HuH-7 (cell line): ENCODE results near the gene EFCAB5.
"Not testable (repeated sequence)": the region's sequence is repeated elsewhere in the genome, so short reads cannot be mapped to it uniquely, and the experiment has no call there.

Experiments
- DNase-seq: peaks from one replicate; pipeline ENCODE4 v3.0.0; 2011; ENCODE audit warnings: low spot score

Gene EFCAB5

GRCh38 chr17:30005709-30006320 is 64.4 kb downstream of the EFCAB5 start:
- peak; percentile 19 for DNase-seq

GRCh38 chr17:30011934-30012333 is 70.5 kb downstream of the EFCAB5 start:
- not testable (repeated sequence) for DNase-seq

- peak; percentile 33 for DNase-seq
Measured at GRCh38 chr17:30021708-30022317, 80.4 kb downstream of the EFCAB5 start.

- not testable (repeated sequence) for DNase-seq
Measured at GRCh38 chr17:30025325-30025724, 83.9 kb downstream of the EFCAB5 start.

- DNase-seq: no peak
Measured at GRCh38 chr17:30027676-30028075, 86.2 kb downstream of the EFCAB5 start.

GRCh38 chr17:30031214-30031869 is 89.9 kb downstream of the EFCAB5 start:
- no peak for DNase-seq

- no peak for DNase-seq
Measured at GRCh38 chr17:30035369-30035768, 93.9 kb downstream of the EFCAB5 start.

GRCh38 chr17:30040719-30041518 is 99.5 kb downstream of the EFCAB5 start:
- not testable (repeated sequence) for DNase-seq

GRCh38 chr17:30041551-30041950 is 100.1 kb downstream of the EFCAB5 start:
- no peak for DNase-seq

- DNase-seq: no peak
Measured at GRCh38 chr17:30062372-30062771, 120.9 kb downstream of the EFCAB5 start.

GRCh38 chr17:30064738-30065137 is 123.3 kb downstream of the EFCAB5 start:
- no peak for DNase-seq

GRCh38 chr17:30068465-30068864 is 127.0 kb downstream of the EFCAB5 start:
- no peak for DNase-seq

GRCh38 chr17:30074254-30074653 is 132.8 kb downstream of the EFCAB5 start:
- no peak for DNase-seq

- DNase-seq: no peak
Measured at GRCh38 chr17:30074730-30075129, 133.3 kb downstream of the EFCAB5 start.

- DNase-seq: no peak
Measured at GRCh38 chr17:30082773-30083172, 141.3 kb downstream of the EFCAB5 start.

- DNase-seq: no peak
Measured at GRCh38 chr17:30084788-30085187, 143.4 kb downstream of the EFCAB5 start.

GRCh38 chr17:30086896-30087295 is 145.5 kb downstream of the EFCAB5 start:
- no peak for DNase-seq

- not testable (repeated sequence) for DNase-seq
Measured at GRCh38 chr17:30087431-30087830, 146.0 kb downstream of the EFCAB5 start.

GRCh38 chr17:30091121-30091670 is 149.8 kb downstream of the EFCAB5 start:
- no peak for DNase-seq

- no peak for DNase-seq
Measured at GRCh38 chr17:30091771-30092170, 150.3 kb downstream of the EFCAB5 start.

- no peak for DNase-seq
Measured at GRCh38 chr17:30092886-30093285, 151.5 kb downstream of the EFCAB5 start.

GRCh38 chr17:30093463-30094147 is 152.2 kb downstream of the EFCAB5 start:
- peak; percentile 72 for DNase-seq
